K562 (cell line): ENCODE measurements around the gene MTO1. TPM values are rescaled to one million over a fixed set of nuclear protein-coding genes. Genes with fewer than 3 reads are reported as not detected.

Experiments used
- ATAC-seq: fragments of 200-7000 bp; cut with Tn5 transposase; 3 replicates; pipeline ENCODE4 v1.9.1; 2020; ENCODE audit warnings: moderate library complexity
- BruUV-seq: library from RNA; stranded (reverse); fragments of 400-500 nt; replicated peaks from 2 replicates; lab custom pipeline; 2021; lab: Mats Ljungman, UMichigan
- CTCF ChIA-PET: fragments of 300-600 bp; formaldehyde crosslinking; extraction: SDS; loops from one replicate; lab custom pipeline; 2021; ENCODE audit warnings: low intra/inter-chr PET ratio; lab: Yijun Ruan, JAX
- POLR2A ChIA-PET: fragments of 300-600, 350-650 bp; sonication (Branson Sonifier 250); formaldehyde crosslinking; extraction: SDS; loops from one replicate; lab custom pipeline; 2021; ENCODE audit warnings: antibody characterized with exemption, inconsistent platforms; lab: Yijun Ruan, JAX
- DNase-seq, 4 experiments: peaks; one replicate each; pipeline versions ENCODE4 v3.0.0 to v3.0.0-alpha.2; 2011 to 2018; ENCODE audit warnings: low spot score in 3 of 4, mixed read lengths in 3 of 4; ENCODE audit errors: extremely low read depth in 1 of 4
- FAIRE-seq: peaks from 2 replicates; lab custom pipeline; 2011; peaks lifted over from hg19 to GRCh38; lab: Jason Lieb, UNC
- H2AFZ ChIP-seq: 2 replicates; pipeline ENCODE4 v1.6.0; 2011; ENCODE audit warnings: low read depth, low read length, control low read depth, inconsistent platforms
- H3K27ac ChIP-seq: fragments of 200-600 bp; 3 replicates; pipeline ENCODE4 v1.8.0; 2011; ENCODE audit warnings: low read depth, mild to moderate bottlenecking, control low read depth, inconsistent platforms, low read length, moderate library complexity, mixed read lengths; ENCODE audit errors: extremely low read depth
- H3K27me3 ChIP-seq, 2 experiments: fragments of 300-600 bp in 1 of 2; 2 replicates in 1 of 2; 3 replicates in 1 of 2; pipeline versions ENCODE4 v1.6.0 to v1.8.0; 2011; ENCODE audit warnings: inconsistent platforms in 2 of 2, low read length in 2 of 2, mild to moderate bottlenecking in 1 of 2, mixed read lengths in 1 of 2, moderate library complexity in 1 of 2; ENCODE audit not compliant: control insufficient read depth in 2 of 2, insufficient read depth in 2 of 2
- H3K36me3 ChIP-seq: fragments of 300-600 bp; 3 replicates; pipeline ENCODE4 v1.8.0; 2011; ENCODE audit warnings: mild to moderate bottlenecking, low read length, inconsistent platforms; ENCODE audit not compliant: control insufficient read depth, insufficient read depth
- H3K4me1 ChIP-seq, 2 experiments: fragments of 200-600 bp in 1 of 2; replicated peaks in 1 of 2; 2 replicates in 1 of 2; 3 replicates in 1 of 2; pipeline versions ENCODE4 v1.5.1 to v1.8.0; 2011; ENCODE audit warnings: inconsistent platforms in 2 of 2, low read length in 2 of 2, mild to moderate bottlenecking in 1 of 2, mixed read lengths in 1 of 2, moderate library complexity in 1 of 2; ENCODE audit not compliant: control insufficient read depth in 2 of 2, insufficient read depth in 2 of 2
- H3K4me2 ChIP-seq: 2 replicates; pipeline ENCODE4 v1.6.1; 2011; ENCODE audit warnings: low read length, control low read depth, inconsistent platforms, mixed read lengths; ENCODE audit not compliant: insufficient read depth
- H3K4me3 ChIP-seq: fragments of 200-600 bp; sonication (generic), shearing (Covaris generic); 2 replicates; pipeline ENCODE4 v1.5.1; 2016; ENCODE audit warnings: control low read depth, inconsistent platforms
- H3K79me2 ChIP-seq: fragments of 200-600 bp; 3 replicates; pipeline ENCODE4 v1.8.0; 2011; ENCODE audit warnings: low read length, inconsistent platforms; ENCODE audit not compliant: control insufficient read depth, insufficient read depth
- H3K9ac ChIP-seq, 2 experiments: 2 replicates each; pipeline versions ENCODE4 v1.6.0 to v1.6.1; 2011; ENCODE audit warnings: low read depth in 2 of 2, low read length in 2 of 2, control low read depth in 1 of 2, inconsistent platforms in 1 of 2, mild to moderate bottlenecking in 1 of 2, mixed read lengths in 1 of 2; ENCODE audit not compliant: insufficient read depth in 1 of 2
- H3K9me1 ChIP-seq: one replicate; pipeline ENCODE4 v1.6.0; 2011; ENCODE audit warnings: inconsistent platforms, mild to moderate bottlenecking, low read length, moderate library complexity; ENCODE audit not compliant: control insufficient read depth, insufficient read depth
- H3K9me3 ChIP-seq: replicated peaks from 2 replicates; pipeline ENCODE4 v1.5.1; 2011; ENCODE audit warnings: low read depth, low read length, inconsistent platforms; ENCODE audit not compliant: control insufficient read depth, insufficient read depth
- H4K20me1 ChIP-seq: replicated peaks from 2 replicates; pipeline ENCODE4 v1.6.1; 2011; ENCODE audit warnings: low read length, inconsistent platforms, mixed read lengths; ENCODE audit not compliant: control insufficient read depth, insufficient read depth
- LCOR ChIP-seq: sonication (generic); formaldehyde crosslinking; IDR thresholded peaks from 2 replicates; pipeline ENCODE4 v1.8.0; 2022; ENCODE audit warnings: mild to moderate bottlenecking, missing genetic modification reagents
- RBM15 ChIP-seq: fragments of 200-400 bp; formaldehyde crosslinking; IDR thresholded peaks from 2 replicates; pipeline ENCODE4 v1.6.1; 2018; ENCODE audit warnings: mild to moderate bottlenecking, low read length, moderate library complexity; ENCODE audit not compliant: insufficient read depth
- ZNF121 ChIP-seq: sonication (generic); formaldehyde crosslinking; conservative IDR thresholded peaks from 2 replicates; pipeline ENCODE4 v1.8.0; 2022; ENCODE audit warnings: missing genetic modification reagents
- ZNF384 ChIP-seq: IDR thresholded peaks from 2 replicates; pipeline ENCODE4 v1.6.1; 2012; ENCODE audit warnings: low read depth, low read length, improper control_type of control experiment
- ZNF780A ChIP-seq: fragments of 250-450 bp; sonication (Bioruptor Pico); IDR thresholded peaks from 2 replicates; pipeline ENCODE4 v1.5.0; 2021; ENCODE audit warnings: mild to moderate bottlenecking
- ZSCAN32 ChIP-seq: fragments of 450-650 bp; formaldehyde crosslinking; IDR thresholded peaks from 2 replicates; pipeline ENCODE4 v1.4.0; 2020; ENCODE audit warnings: mild to moderate bottlenecking, moderate library complexity
- WGBS: fragments of 100-300 bp; shearing (Covaris generic); methylation state at CpG from one replicate; pipeline ENCODE4 v1.1.6; 2016; ENCODE audit warnings: low coverage, mixed read lengths; ENCODE audit not compliant: insufficient coverage; ENCODE audit errors: missing lambda C conversion rate; 5-methylcytosine and 5-hydroxymethylcytosine counted together
- in situ Hi-C: fragments of 300-500 bp; cut with MboI; formaldehyde crosslinking; loops from 4 replicates; pipeline ENCODE4 v1.15.0; 2018; ENCODE audit warnings: inconsistent platforms, mixed read lengths
- intact Hi-C: fragments of 100-400 bp; cut with micrococcal nuclease; formaldehyde crosslinking; loops from 2 replicates; pipeline ENCODE4 v1.14.2; 2022
- polyA plus RNA-seq, 8 experiments: library from polyadenylated mRNA; depleted of rRNA in 4 of 8; stranded (reverse) in 5 of 8; unstranded in 3 of 8; fragments of >200 nt; fragmentation: Nextera tagmentation in 2 of 8; fragmentation: Illumina TruSeq in 1 of 8; extraction: Ambion mirVana in 2 of 8; extraction: Trizol in 1 of 8; gene quantifications; 2 replicates each; pipeline versions ENCODE4 v1.2.1 to v1.2.3, GENCODE V29; 2011 to 2014; ENCODE audit warnings: inconsistent platforms in 1 of 8, missing spikeins in 1 of 8
- total RNA-seq, 7 experiments: library from RNA; depleted of rRNA in 6 of 7; stranded (reverse); fragments of >200 nt in 6 of 7; fragmentation: Illumina TruSeq in 2 of 7; extraction: Trizol in 2 of 7; gene quantifications; 2 replicates each; pipeline versions ENCODE4 v1.2.1 to v1.2.3, GENCODE V29; 2011 to 2021; ENCODE audit warnings: low replicate concordance in 1 of 7

The MTO1 gene
- total and polyA plus RNA-seq, 9 of the 15 experiments (the other 6 are each of a cell fraction or from before 2014, with no cell fraction given): 33.4 to 62.3 (median 50.6) TPM

GRCh38 chr6:73487473-73487872 is 25.9 kb downstream of the MTO1 start (continued):
- TF ChIP-seq ZSCAN32 (no peak), ZNF780A (CRISPR knock-in tag) (no peak)

DNA sequence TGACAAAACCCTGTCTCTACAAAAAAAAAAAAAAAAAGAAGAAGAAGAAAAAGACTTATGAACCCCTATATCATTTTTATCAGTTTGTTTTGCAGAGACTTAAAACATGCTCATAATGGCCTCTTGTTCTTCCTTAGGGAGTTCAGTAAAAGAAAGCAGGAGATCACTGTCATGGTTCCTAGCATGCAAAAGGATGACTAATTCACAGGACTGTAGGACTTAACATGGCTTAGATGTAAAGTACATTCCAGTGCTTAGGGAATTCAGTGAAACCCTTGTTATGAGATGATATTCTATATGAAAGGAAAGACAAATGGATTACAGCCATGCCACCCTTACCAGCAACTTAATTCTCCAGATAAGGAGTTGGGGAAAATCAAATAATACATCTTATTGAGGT is 29.8 kb downstream of the MTO1 start:
- peaks cover 69% of the 10 kb centered on the region for H3K36me3 ChIP-seq
- H3K79me2 ChIP-seq: no peaks in the 10 kb centered on the region; the same call in 2 of the 3 replicates
- POLR2A ChIA-PET: interaction anchor here (1.1 kb wide), 1 partner anchor 18 kb away, joined by 4 read pairs; no protein-coding TSS in a partner anchor
- DNase-seq (no peak), FAIRE-seq (no peak), ATAC-seq (no peak)
- H3K27ac ChIP-seq: no peak overlapping the region
- TF ChIP-seq RBM15 (no peak), ZNF384 (no peak)
- H3K9me3 ChIP-seq: no peaks in the 10 kb centered on the region
- CTCF ChIA-PET: no interaction called here
- no peak overlapping the region for H3K4me2 ChIP-seq
- no peak overlapping the region for H3K4me3 ChIP-seq
- TSS peak; percentile 16 for BruUV-seq
- H3K27me3 ChIP-seq: no peaks in the 10 kb centered on the region
- H4K20me1 ChIP-seq: no peaks in the 10 kb centered on the region
- no peak overlapping the region for H2AFZ ChIP-seq
- no peaks in the 10 kb centered on the region for H3K9me1 ChIP-seq
- intact Hi-C loops (no loop called here), in situ Hi-C loops (no loop called here)
- H3K9ac ChIP-seq: no peak overlapping the region
- no peaks in the 10 kb centered on the region for H3K4me1 ChIP-seq

DNA sequence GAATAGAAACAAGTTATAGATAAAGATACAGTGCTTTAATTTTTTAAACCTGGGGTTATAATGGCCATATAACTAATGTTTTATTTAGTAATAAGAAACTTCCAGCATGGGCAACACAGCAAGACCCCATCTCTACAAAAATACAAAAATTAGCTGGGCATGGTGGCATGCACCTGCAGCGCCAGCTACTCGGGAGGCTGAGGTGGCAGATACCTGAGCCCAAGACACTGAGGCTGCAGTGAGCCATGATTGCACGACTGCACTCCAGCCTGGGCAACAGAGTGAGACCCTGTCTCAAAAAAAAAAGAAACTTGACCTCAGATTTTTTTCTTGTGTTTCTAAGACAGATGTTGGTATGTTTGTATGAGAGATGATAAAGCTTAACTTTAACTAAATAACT is 36.4 kb downstream of the MTO1 start:
- no peaks in the 10 kb centered on the region for H3K9me3 ChIP-seq
- WGBS: 100% methylated on average over 3 of the region's 3 CpGs
- no peaks in the 10 kb centered on the region for H3K27me3 ChIP-seq
- no peak overlapping the region for H3K9ac ChIP-seq
- no peak for ATAC-seq
- BruUV-seq: no TSS peak
- no peaks in the 10 kb centered on the region for H3K9me1 ChIP-seq
- in situ Hi-C loops (no loop called here), intact Hi-C loops (no loop called here)
- no peak for FAIRE-seq
- no peak overlapping the region for H3K4me2 ChIP-seq
- TF ChIP-seq ZNF121 (CRISPR knock-in tag): peak; percentile 51; the same call in 1 of the 2 replicates
- no peak for TF ChIP-seq LCOR (CRISPR knock-in tag)
- no peaks in the 10 kb centered on the region for H4K20me1 ChIP-seq
- DNase-seq: no peak
- no peaks in the 10 kb centered on the region for H3K79me2 ChIP-seq
- H3K4me1 ChIP-seq: no peaks in the 10 kb centered on the region
- POLR2A ChIA-PET: interaction anchor here (1.1 to 2.2 kb wide), 3 partner anchors 13 to 19 kb away, joined by 3 to 5 read pairs (median 4); no protein-coding TSS in a partner anchor
- H3K36me3 ChIP-seq: peaks cover 64% of the 10 kb centered on the region
- no peak overlapping the region for H3K27ac ChIP-seq
- no peak overlapping the region for H3K4me3 ChIP-seq
- CTCF ChIA-PET: no interaction called here
- H2AFZ ChIP-seq: no peak overlapping the region
